ENCODE data around the gene WRNIP1. TPM values are rescaled to one million over a fixed set of nuclear protein-coding genes. Genes with fewer than 3 reads are reported as not detected.

Gene WRNIP1
- total RNA-seq, 1 experiment from 2014 or later = 51.7 TPM

DNA sequence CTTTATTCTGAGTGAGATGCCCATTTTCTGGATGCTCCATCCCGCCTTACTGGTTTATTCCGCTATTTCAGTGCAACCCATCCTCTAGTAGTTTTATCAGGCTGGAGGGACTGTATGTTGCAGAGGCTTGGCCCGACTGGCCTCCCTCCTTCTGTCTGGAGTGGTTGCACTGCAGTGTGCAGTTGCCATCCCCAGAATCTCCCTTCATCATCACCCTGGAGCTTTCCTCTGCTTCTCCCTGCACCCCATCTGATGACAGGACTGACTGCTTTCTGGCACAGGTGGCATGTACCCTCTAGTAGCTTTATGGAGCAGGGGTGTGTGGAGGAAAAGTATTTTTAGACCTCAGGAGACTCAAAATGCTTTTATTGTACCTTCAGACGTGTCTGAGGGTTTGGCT, 21.1 kb downstream of the WRNIP1 start:
- H3K9me3 Mint-ChIP-seq (ENCODE audit: unreplicated experiment) = no peaks in the 10 kb centered on the region
- peaks cover 4% of the 10 kb centered on the region; the same call in 1 of the 2 replicates for H3K4me1 ChIP-seq
- no peak for DNase-seq
- intact Hi-C loops (cut with micrococcal nuclease; ENCODE audit: unreplicated experiment) = no loop called here
- H3K27ac Mint-ChIP-seq (ENCODE audit: unreplicated experiment) = no peak overlapping the region
- peaks cover 32% of the 10 kb centered on the region for H3K36me3 Mint-ChIP-seq (ENCODE audit: insufficient read depth, unreplicated experiment)
- H3K27me3 Mint-ChIP-seq (ENCODE audit: insufficient read depth, unreplicated experiment) = no peaks in the 10 kb centered on the region
- TF ChIP-seq, protein P1, sequence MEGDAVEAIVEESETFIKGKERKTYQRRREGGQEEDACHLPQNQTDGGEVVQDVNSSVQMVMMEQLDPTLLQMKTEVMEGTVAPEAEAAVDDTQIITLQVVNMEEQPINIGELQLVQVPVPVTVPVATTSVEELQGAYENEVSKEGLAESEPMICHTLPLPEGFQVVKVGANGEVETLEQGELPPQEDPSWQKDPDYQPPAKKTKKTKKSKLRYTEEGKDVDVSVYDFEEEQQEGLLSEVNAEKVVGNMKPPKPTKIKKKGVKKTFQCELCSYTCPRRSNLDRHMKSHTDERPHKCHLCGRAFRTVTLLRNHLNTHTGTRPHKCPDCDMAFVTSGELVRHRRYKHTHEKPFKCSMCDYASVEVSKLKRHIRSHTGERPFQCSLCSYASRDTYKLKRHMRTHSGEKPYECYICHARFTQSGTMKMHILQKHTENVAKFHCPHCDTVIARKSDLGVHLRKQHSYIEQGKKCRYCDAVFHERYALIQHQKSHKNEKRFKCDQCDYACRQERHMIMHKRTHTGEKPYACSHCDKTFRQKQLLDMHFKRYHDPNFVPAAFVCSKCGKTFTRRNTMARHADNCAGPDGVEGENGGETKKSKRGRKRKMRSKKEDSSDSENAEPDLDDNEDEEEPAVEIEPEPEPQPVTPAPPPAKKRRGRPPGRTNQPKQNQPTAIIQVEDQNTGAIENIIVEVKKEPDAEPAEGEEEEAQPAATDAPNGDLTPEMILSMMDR (IDR thresholded peaks at IDR 0.05; ENCODE audit: insufficient read depth in 1 of 2, low read depth in 1 of 2, low read length in 1 of 2, severe bottlenecking in 1 of 2, unreplicated experiment in 1 of 2) = no peak
- no peaks in the 10 kb centered on the region for H3K4me1 Mint-ChIP-seq (ENCODE audit: low read depth, unreplicated experiment)
- H3K9me3 ChIP-seq = no peaks in the 10 kb centered on the region
- H3K4me3 ChIP-seq (ENCODE audit: low read depth, low read length) = no peak overlapping the region
- no TSS peak for BruUV-seq (replicated peaks)
- no peaks in the 10 kb centered on the region for H3K27me3 ChIP-seq (replicated peaks; ENCODE audit: control insufficient read depth, insufficient read depth, low read length)
- no peak overlapping the region for H3K4me3 Mint-ChIP-seq (ENCODE audit: unreplicated experiment)
- H3K36me3 ChIP-seq (ENCODE audit: control insufficient read depth, insufficient read depth, low read length) = peaks cover 1% of the 10 kb centered on the region
- CTCF ChIA-PET = no interaction called here
- POLR2A ChIA-PET = no interaction called here

DNA sequence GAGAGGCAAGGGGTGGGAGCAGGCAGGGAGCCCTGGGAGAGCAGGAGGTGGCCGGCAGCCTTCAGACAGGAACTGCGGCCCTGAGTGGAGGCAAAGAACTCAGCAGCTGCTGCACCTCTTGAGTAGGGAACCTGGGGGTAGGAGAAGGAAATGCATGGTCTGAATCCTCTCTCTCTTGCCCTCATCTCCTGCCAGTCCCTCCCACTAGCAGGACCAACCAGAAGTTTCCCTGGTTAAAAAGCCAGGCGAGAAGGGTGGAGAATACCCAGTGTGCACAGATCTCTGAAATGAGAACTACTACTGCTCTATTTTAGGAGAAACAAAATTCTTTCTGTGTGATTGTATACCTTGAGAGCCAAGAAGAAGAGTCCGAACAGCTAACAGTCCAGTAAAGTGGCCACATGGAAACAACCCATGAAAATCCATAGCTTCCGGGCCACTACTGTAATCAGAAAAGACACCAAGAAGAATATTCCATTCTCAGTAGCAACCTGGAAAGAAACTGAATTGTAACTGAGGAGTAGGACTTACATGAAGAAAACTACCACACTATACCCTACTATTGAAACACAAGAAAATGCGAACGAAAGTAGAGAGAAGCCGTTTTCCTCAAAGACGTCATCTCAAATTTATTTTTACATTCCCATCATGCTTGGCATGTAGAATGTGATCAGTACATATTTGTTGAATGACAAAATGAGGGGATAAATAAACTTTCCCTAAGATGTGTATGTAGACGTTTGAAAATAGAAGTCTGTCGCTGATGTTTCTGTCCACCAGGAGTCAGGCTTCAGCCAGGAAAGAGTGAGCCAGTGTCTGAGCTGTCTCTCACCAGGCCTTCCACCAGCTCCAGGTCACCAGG, 25.6 kb downstream of the WRNIP1 start:
- no TSS peak for BruUV-seq (replicated peaks)

GRCh38 chr6:2791450-2791974, 26.3 kb downstream of the WRNIP1 start:
- intact Hi-C loops (cut with micrococcal nuclease; ENCODE audit: unreplicated experiment) = loop anchor here (1.0 to 10.0 kb wide), 6 partner anchors 50 to 263 kb away; partner anchors contain the start of gene SERPINB1
- H3K36me3 ChIP-seq (ENCODE audit: control insufficient read depth, insufficient read depth, low read length) = no peaks in the 10 kb centered on the region
- H3K9me3 Mint-ChIP-seq (ENCODE audit: unreplicated experiment) = no peaks in the 10 kb centered on the region
- H3K27ac Mint-ChIP-seq (ENCODE audit: unreplicated experiment) = no peak overlapping the region
- peaks cover 7% of the 10 kb centered on the region for H3K4me1 Mint-ChIP-seq (ENCODE audit: low read depth, unreplicated experiment)
- peaks cover 8% of the 10 kb centered on the region; the same call in 1 of the 2 replicates for H3K4me1 ChIP-seq
- H3K27me3 Mint-ChIP-seq (ENCODE audit: insufficient read depth, unreplicated experiment) = no peaks in the 10 kb centered on the region
- BruUV-seq (replicated peaks) = no TSS peak
- no peak overlapping the region for H3K4me3 Mint-ChIP-seq (ENCODE audit: unreplicated experiment)
- ChIA-PET CTCF (interaction anchor here (0.5 to 2.1 kb wide), 32 partner anchors 21 to 1311 kb away, joined by 3 to 67 read pairs (median 4); partner anchors contain the start of gene SERPINB1), POLR2A (interaction anchor here (0.6 to 1.9 kb wide), 4 partner anchors 48 to 208 kb away, joined by 3 to 20 read pairs (median 10); partner anchors contain the start of gene SERPINB1)
- no peaks in the 10 kb centered on the region for H3K9me3 ChIP-seq
- H3K36me3 Mint-ChIP-seq (ENCODE audit: insufficient read depth, unreplicated experiment) = peaks cover 19% of the 10 kb centered on the region
- TF ChIP-seq, protein P1 (IDR thresholded peaks at IDR 0.05; ENCODE audit: insufficient read depth in 1 of 2, low read depth in 1 of 2, low read length in 1 of 2, severe bottlenecking in 1 of 2, unreplicated experiment in 1 of 2) = no peak
- DNase-seq = no peak
- H3K4me3 ChIP-seq (ENCODE audit: low read depth, low read length) = no peak overlapping the region
- H3K27me3 ChIP-seq (replicated peaks; ENCODE audit: control insufficient read depth, insufficient read depth, low read length) = no peaks in the 10 kb centered on the region

More for the DNA sequence above, 25.6 kb downstream of the WRNIP1 start:
- no peaks in the 10 kb centered on the region for H3K27me3 ChIP-seq (replicated peaks; ENCODE audit: control insufficient read depth, insufficient read depth, low read length)
- Mint-ChIP-seq H3K27me3 (ENCODE audit: insufficient read depth, unreplicated experiment) (no peaks in the 10 kb centered on the region), H3K4me1 (ENCODE audit: low read depth, unreplicated experiment) (peaks cover 7% of the 10 kb centered on the region), H3K27ac (ENCODE audit: unreplicated experiment) (no peak overlapping the region), H3K4me3 (ENCODE audit: unreplicated experiment) (no peak overlapping the region), H3K9me3 (ENCODE audit: unreplicated experiment) (no peaks in the 10 kb centered on the region), H3K36me3 (ENCODE audit: insufficient read depth, unreplicated experiment) (peaks cover 25% of the 10 kb centered on the region)
- intact Hi-C loops (cut with micrococcal nuclease; ENCODE audit: unreplicated experiment) = loop anchor here (1.0 to 10.0 kb wide), 6 partner anchors 50 to 264 kb away; partner anchors contain the start of gene SERPINB1
- H3K4me3 ChIP-seq (ENCODE audit: low read depth, low read length) = no peak overlapping the region
- TF ChIP-seq, protein P1 (IDR thresholded peaks at IDR 0.05; ENCODE audit: insufficient read depth in 1 of 2, low read depth in 1 of 2, low read length in 1 of 2, severe bottlenecking in 1 of 2, unreplicated experiment in 1 of 2) = peak; percentile 78
- CTCF ChIA-PET = interaction anchor here (0.5 to 2.1 kb wide), 31 partner anchors 22 to 1311 kb away, joined by 3 to 67 read pairs (median 5); partner anchors contain the start of gene SERPINB1
- H3K36me3 ChIP-seq (ENCODE audit: control insufficient read depth, insufficient read depth, low read length) = no peaks in the 10 kb centered on the region
- no peaks in the 10 kb centered on the region for H3K9me3 ChIP-seq
- peak; percentile 67 to 74 for DNase-seq
- peaks cover 8% of the 10 kb centered on the region; the same call in 1 of the 2 replicates for H3K4me1 ChIP-seq
- POLR2A ChIA-PET = interaction anchor here (0.6 to 1.9 kb wide), 4 partner anchors 49 to 208 kb away, joined by 3 to 20 read pairs (median 10); partner anchors contain the start of gene SERPINB1
